Measurements from ENCODE around the gene CHD2. TPM values are rescaled to one million over a fixed set of nuclear protein-coding genes. Genes with fewer than 3 reads are reported as not detected.

The CHD2 gene
- total RNA-seq = 93.4 and 103 TPM in 2 replicates
- long read RNA-seq, transcript CHD2-202 (13 exons, 2,221 nt) = major isoform, 6 of 77 reads
- long read RNA-seq, partial matches to known transcripts = 51 of 77 reads
- long read RNA-seq, other reads (novel, unspliced or antisense) = 17 of 77 reads

GRCh38 chr15:92899948-92900730, at the start of gene CHD2:
CHD2 (plus strand) TSS chr15:92900324; CDS start chr15:92901238, 914 bp downstream.
- no peak for TF ChIP-seq CTCF (conservative IDR thresholded peaks at IDR 0.05)
- Mint-ChIP-seq H3K27me3 (ENCODE audit: low read depth) (peaks cover 18% of the 10 kb centered on the region), H3K36me3 (ENCODE audit: low read depth) (peaks cover 44% of the 10 kb centered on the region), H3K4me3 (peak within 1 kb of the TSS; percentile 95), H3K9me3 (peaks cover 4% of the 10 kb centered on the region), H3K27ac (ENCODE audit: unreplicated experiment) (peak within 1 kb of the TSS; percentile 100), H3K4me1 (peaks cover 58% of the 10 kb centered on the region)
- DNase-seq (ENCODE audit: low read depth, low spot score) = peak; percentile 64

- Mint-ChIP-seq H3K4me3 (no peak overlapping the region), H3K27ac (ENCODE audit: unreplicated experiment) (peak overlapping the region; percentile 12), H3K27me3 (ENCODE audit: low read depth) (no peaks in the 10 kb centered on the region), H3K9me3 (peaks cover 2% of the 10 kb centered on the region), H3K36me3 (ENCODE audit: low read depth) (no peaks in the 10 kb centered on the region), H3K4me1 (peaks cover 14% of the 10 kb centered on the region)
- no peak for TF ChIP-seq CTCF (conservative IDR thresholded peaks at IDR 0.05)
- no peak for DNase-seq (ENCODE audit: low read depth, low spot score)
Measured at GRCh38 chr15:92853222-92853621, 46.9 kb upstream of the CHD2 start.

- no peak for DNase-seq (ENCODE audit: low read depth, low spot score)
- Mint-ChIP-seq H3K36me3 (ENCODE audit: low read depth) (peaks cover 12% of the 10 kb centered on the region), H3K4me1 (peaks cover 7% of the 10 kb centered on the region), H3K27me3 (ENCODE audit: low read depth) (no peaks in the 10 kb centered on the region), H3K27ac (ENCODE audit: unreplicated experiment) (no peak overlapping the region), H3K4me3 (no peak overlapping the region), H3K9me3 (peaks cover 13% of the 10 kb centered on the region)
- no peak for TF ChIP-seq CTCF (conservative IDR thresholded peaks at IDR 0.05)
Measured at GRCh38 chr15:92861742-92862141, 38.4 kb upstream of the CHD2 start.

GRCh38 chr15:92864127-92864814, 35.9 kb upstream of the CHD2 start:
- Mint-ChIP-seq H3K27me3 (ENCODE audit: low read depth) (no peaks in the 10 kb centered on the region), H3K27ac (ENCODE audit: unreplicated experiment) (no peak overlapping the region), H3K4me3 (no peak overlapping the region)

More at GRCh38 chr15:92864127-92864814, 35.9 kb upstream of the CHD2 start:
- no peak for TF ChIP-seq CTCF (conservative IDR thresholded peaks at IDR 0.05)
- H3K36me3 Mint-ChIP-seq (ENCODE audit: low read depth) = peaks cover 12% of the 10 kb centered on the region
- H3K9me3 Mint-ChIP-seq = peaks cover 13% of the 10 kb centered on the region
- peaks cover 3% of the 10 kb centered on the region for H3K4me1 Mint-ChIP-seq
- no peak for DNase-seq (ENCODE audit: low read depth, low spot score)

Data from neural crest cell (in vitro differentiated cells).